Panc1 (cell line): Measurements from ENCODE around the gene GRAMD4. TPM values are rescaled to one million over a fixed set of nuclear protein-coding genes. Genes with fewer than 3 reads are reported as not detected.

ENCODE experiments used
- ATAC-seq: fragments of 200-7000 bp; cut with Tn5 transposase; 2 replicates; pipeline ENCODE4 v1.9.1; 2020; ENCODE audit warnings: mild to moderate bottlenecking, moderate library complexity
- BruUV-seq: library from RNA; stranded (reverse); fragments of 400-500 nt; replicated peaks from 2 replicates; lab custom pipeline; 2021; lab: Mats Ljungman, UMichigan
- CTCF ChIA-PET: fragments of 300-600 bp; sonication (Branson Sonifier 250); formaldehyde crosslinking; loops from one replicate; lab custom pipeline; 2022; ENCODE audit warnings: antibody characterized with exemption; lab: Charles Lee
- POLR2A ChIA-PET: fragments of 300-600 bp; sonication (Branson Sonifier 250); formaldehyde crosslinking; loops from one replicate; lab custom pipeline; 2022; ENCODE audit warnings: antibody characterized with exemption; lab: Charles Lee
- DNase-seq: peaks from one replicate; pipeline ENCODE4 v3.0.0-alpha.2; 2010; ENCODE audit warnings: low read depth, low spot score
- H3K27ac ChIP-seq: 2 replicates; pipeline ENCODE4 v1.5.1; 2011; ENCODE audit warnings: mild to moderate bottlenecking, low read length, inconsistent platforms
- H3K27me3 ChIP-seq: fragments of 200-500 bp; sonication (Bioruptor generic); 2 replicates; pipeline ENCODE4 v1.6.0; 2014; ENCODE audit warnings: low read length, inconsistent platforms; ENCODE audit not compliant: control insufficient read depth, insufficient read depth
- H3K36me3 ChIP-seq: fragments of 200-500 bp; sonication (Bioruptor generic); 2 replicates; pipeline ENCODE4 v1.5.1; 2014; ENCODE audit warnings: inconsistent platforms, mild to moderate bottlenecking, low read length, moderate library complexity; ENCODE audit not compliant: control insufficient read depth, insufficient read depth
- H3K4me1 ChIP-seq: 2 replicates; pipeline ENCODE4 v1.5.1; 2011; ENCODE audit warnings: inconsistent platforms, mild to moderate bottlenecking, low read length, moderate library complexity; ENCODE audit not compliant: control insufficient read depth, insufficient read depth
- H3K4me3 ChIP-seq, 2 experiments: 2 replicates each; pipeline ENCODE4 v1.5.1; 2011 to 2012; ENCODE audit warnings: low read depth in 2 of 2, low read length in 2 of 2, mild to moderate bottlenecking in 2 of 2, inconsistent platforms in 1 of 2, moderate library complexity in 1 of 2
- H3K9me3 ChIP-seq: fragments of 200-500 bp; sonication (Bioruptor generic); 2 replicates; pipeline ENCODE4 v1.5.1; 2014; ENCODE audit warnings: low read depth, mild to moderate bottlenecking, inconsistent platforms, low read length, moderate library complexity; ENCODE audit not compliant: control insufficient read depth, insufficient read depth
- POLR2AphosphoS5 ChIP-seq: IDR thresholded peaks from 2 replicates; pipeline ENCODE4 v1.6.1; 2012; ENCODE audit warnings: mild to moderate bottlenecking, low read depth, low read length, moderate library complexity
- SIN3A ChIP-seq: IDR thresholded peaks from 2 replicates; pipeline ENCODE4 v1.6.1; 2012; ENCODE audit warnings: low read depth, mild to moderate bottlenecking, low read length, moderate library complexity, borderline replicate concordance; ENCODE audit not compliant: insufficient read depth
- TCF7L2 ChIP-seq: IDR thresholded peaks from 2 replicates; pipeline ENCODE4 v1.6.1; 2011; ENCODE audit warnings: mild to moderate bottlenecking, low read depth, low read length, inconsistent platforms
- in situ Hi-C: cut with HindIII; loops from 2 replicates; pipeline ENCODE4 v1.10.0; 2016; ENCODE audit warnings: low sequenced_read_pairs, low pct_unique_long_range_greater_than_20kb
- intact Hi-C: fragments of 100-400 bp; cut with micrococcal nuclease; formaldehyde crosslinking; loops from one replicate; pipeline ENCODE4 v1.10.0; 2022; ENCODE audit not compliant: unreplicated experiment
- total RNA-seq: library from RNA; stranded (reverse); gene quantifications from one replicate; pipeline ENCODE4 v1.2.1, GENCODE V29; 2021; ENCODE audit not compliant: unreplicated experiment
- TF ChIP-seq, protein P1 (sequence below): fragments of 450-650 bp; IDR thresholded peaks from 2 replicates; pipeline ENCODE4 v1.5.1; 2017; ENCODE audit warnings: mild to moderate bottlenecking
- TF ChIP-seq, protein P2 (sequence below), 2 experiments: IDR thresholded peaks; 2 replicates each; pipeline ENCODE4 v1.6.1; 2011 to 2012; ENCODE audit warnings: low read depth in 2 of 2, control low read depth in 1 of 2, low read length in 1 of 2, mild to moderate bottlenecking in 1 of 2, moderate library complexity in 1 of 2; ENCODE audit not compliant: insufficient read depth in 1 of 2

The GRAMD4 gene
- total RNA-seq, 1 experiment from 2014 or later: 30.8 TPM

DNA sequence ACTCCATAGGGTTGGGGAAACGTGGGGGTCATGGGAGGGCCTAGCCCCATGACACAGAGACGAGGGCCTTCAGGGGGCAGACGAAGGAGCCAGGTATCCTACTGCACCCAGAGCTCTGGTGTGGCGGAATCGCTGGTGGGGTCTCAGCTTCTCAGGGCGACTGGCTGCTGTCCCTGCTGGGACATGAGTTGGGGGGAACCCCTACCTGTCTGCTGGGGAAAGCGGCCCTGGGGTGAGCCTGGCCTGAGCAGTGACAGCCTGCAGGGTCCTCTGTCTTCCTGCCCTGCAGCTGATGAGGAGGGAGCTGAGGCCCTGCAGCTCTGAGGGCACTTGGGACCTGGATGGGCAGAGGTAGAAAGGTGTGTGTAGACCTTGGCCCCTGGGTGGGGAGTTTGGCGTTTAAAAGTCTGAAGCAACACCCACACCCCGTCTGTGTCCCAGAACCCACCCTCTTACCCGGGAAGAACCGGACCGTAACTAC, 33.6 kb upstream of the GRAMD4 start:
- POLR2A ChIA-PET: no interaction called here
- Histone ChIP-seq H3K9me3 (no peaks in the 10 kb centered on the region), H3K4me3 (no peak overlapping the region), H3K27ac (no peak overlapping the region), H3K36me3 (no peaks in the 10 kb centered on the region), H3K4me1 (peaks cover 5% of the 10 kb centered on the region), H3K27me3 (no peaks in the 10 kb centered on the region)
- in situ Hi-C loops (no loop called here), intact Hi-C loops (no loop called here)
- no peak for DNase-seq
- CTCF ChIA-PET: no interaction called here
- ATAC-seq: no peak
- no peak for TF ChIP-seq SIN3A
- TF ChIP-seq, protein P1, sequence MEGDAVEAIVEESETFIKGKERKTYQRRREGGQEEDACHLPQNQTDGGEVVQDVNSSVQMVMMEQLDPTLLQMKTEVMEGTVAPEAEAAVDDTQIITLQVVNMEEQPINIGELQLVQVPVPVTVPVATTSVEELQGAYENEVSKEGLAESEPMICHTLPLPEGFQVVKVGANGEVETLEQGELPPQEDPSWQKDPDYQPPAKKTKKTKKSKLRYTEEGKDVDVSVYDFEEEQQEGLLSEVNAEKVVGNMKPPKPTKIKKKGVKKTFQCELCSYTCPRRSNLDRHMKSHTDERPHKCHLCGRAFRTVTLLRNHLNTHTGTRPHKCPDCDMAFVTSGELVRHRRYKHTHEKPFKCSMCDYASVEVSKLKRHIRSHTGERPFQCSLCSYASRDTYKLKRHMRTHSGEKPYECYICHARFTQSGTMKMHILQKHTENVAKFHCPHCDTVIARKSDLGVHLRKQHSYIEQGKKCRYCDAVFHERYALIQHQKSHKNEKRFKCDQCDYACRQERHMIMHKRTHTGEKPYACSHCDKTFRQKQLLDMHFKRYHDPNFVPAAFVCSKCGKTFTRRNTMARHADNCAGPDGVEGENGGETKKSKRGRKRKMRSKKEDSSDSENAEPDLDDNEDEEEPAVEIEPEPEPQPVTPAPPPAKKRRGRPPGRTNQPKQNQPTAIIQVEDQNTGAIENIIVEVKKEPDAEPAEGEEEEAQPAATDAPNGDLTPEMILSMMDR: no peak
- TF ChIP-seq, protein P2, sequence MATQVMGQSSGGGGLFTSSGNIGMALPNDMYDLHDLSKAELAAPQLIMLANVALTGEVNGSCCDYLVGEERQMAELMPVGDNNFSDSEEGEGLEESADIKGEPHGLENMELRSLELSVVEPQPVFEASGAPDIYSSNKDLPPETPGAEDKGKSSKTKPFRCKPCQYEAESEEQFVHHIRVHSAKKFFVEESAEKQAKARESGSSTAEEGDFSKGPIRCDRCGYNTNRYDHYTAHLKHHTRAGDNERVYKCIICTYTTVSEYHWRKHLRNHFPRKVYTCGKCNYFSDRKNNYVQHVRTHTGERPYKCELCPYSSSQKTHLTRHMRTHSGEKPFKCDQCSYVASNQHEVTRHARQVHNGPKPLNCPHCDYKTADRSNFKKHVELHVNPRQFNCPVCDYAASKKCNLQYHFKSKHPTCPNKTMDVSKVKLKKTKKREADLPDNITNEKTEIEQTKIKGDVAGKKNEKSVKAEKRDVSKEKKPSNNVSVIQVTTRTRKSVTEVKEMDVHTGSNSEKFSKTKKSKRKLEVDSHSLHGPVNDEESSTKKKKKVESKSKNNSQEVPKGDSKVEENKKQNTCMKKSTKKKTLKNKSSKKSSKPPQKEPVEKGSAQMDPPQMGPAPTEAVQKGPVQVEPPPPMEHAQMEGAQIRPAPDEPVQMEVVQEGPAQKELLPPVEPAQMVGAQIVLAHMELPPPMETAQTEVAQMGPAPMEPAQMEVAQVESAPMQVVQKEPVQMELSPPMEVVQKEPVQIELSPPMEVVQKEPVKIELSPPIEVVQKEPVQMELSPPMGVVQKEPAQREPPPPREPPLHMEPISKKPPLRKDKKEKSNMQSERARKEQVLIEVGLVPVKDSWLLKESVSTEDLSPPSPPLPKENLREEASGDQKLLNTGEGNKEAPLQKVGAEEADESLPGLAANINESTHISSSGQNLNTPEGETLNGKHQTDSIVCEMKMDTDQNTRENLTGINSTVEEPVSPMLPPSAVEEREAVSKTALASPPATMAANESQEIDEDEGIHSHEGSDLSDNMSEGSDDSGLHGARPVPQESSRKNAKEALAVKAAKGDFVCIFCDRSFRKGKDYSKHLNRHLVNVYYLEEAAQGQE (IDR thresholded peaks at IDR 0.05; ENCODE audit: insufficient read depth in 1 of 2, low read depth in 2 of 2, low read length in 1 of 2): no peak
- no peak for TF ChIP-seq POLR2AphosphoS5
- TF ChIP-seq TCF7L2: no peak
- BruUV-seq: no TSS peak

DNA sequence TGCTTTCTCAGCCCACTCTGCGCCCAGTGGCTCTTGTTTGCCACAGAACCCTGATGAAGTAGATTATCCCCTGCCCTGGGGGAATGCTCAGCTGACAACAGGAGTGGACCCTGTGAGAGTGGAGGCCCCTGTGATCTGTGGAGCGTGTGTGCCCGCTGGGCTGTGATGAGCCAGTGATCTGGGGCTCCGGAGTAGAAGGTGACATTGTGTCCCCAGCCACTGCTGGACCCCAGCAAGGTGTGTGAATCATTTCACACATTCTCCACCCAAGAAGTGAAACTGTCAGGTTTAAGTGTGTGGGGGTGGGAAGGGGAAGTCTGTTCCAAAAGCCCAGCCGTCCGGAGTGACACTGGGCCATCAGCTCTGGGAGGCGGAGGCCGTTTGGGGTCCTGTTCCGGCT, 33.1 kb upstream of the GRAMD4 start:
- CTCF ChIA-PET: no interaction called here
- POLR2A ChIA-PET: no interaction called here
- no peak for ATAC-seq
- no peak for DNase-seq
- no peaks in the 10 kb centered on the region for H3K9me3 ChIP-seq
- in situ Hi-C loops (no loop called here), intact Hi-C loops (no loop called here)
- H3K27ac ChIP-seq: no peak overlapping the region
- peaks cover 4% of the 10 kb centered on the region for H3K4me1 ChIP-seq
- BruUV-seq: no TSS peak
- no peak overlapping the region for H3K4me3 ChIP-seq
- no peaks in the 10 kb centered on the region for H3K27me3 ChIP-seq
- H3K36me3 ChIP-seq: no peaks in the 10 kb centered on the region
- TF ChIP-seq SIN3A: no peak
- TF ChIP-seq, protein P1: no peak
- no peak for TF ChIP-seq TCF7L2
- TF ChIP-seq POLR2AphosphoS5: no peak
- TF ChIP-seq, protein P2 (IDR thresholded peaks at IDR 0.05; ENCODE audit: insufficient read depth in 1 of 2, low read depth in 2 of 2, low read length in 1 of 2): no peak
